ENCODE measurements around the gene PPP1R9A. TPM values are rescaled to one million over a fixed set of nuclear protein-coding genes. Genes with fewer than 3 reads are reported as not detected.

PPP1R9A gene
- total RNA-seq, result 13.3 and 19.9 TPM in 2 replicates

DNA sequence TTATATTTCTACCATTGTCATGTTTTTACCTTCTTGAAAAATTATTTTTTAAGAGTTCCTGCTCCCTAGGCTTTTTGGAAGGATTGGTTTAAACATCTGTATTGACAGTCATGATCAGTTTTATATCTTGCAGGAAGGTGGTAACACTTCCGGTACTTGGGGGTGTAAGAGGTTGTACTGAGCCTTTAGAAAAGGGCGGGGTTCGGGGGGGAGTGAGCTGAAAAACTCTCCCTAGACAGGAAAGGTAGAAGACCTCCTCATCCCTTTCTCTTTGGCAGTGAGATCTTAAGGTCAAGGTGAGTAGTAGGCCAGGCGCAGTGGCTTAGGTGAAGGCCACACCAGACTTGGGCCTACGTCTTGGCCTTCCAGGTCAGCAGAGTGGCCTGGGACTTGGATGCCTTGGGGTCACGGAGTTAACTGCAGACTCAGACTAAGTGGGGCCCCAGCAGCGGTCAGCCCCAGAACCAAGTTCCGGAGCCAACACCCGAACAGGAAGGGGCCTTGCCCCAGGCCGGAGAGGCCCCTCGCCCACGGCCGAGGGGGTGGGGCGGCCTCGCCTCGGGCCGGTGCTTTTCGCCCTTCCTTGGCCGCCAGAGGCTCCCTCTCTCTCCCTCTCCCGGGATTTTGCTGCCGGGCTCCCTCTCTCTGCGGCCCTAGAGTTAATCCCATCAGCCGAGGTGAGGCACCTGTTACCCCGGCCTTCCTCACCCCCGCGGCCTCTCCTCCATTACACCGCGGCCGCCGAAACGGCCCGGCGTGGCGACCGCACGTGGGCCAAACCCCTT, at the start of gene PPP1R9A:
Gene PPP1R9A, plus strand, starts transcription at position 569 of the 785 bp plus-strand sequence. CDS start 2,520 bp downstream, outside the sequence.
- H3K4me3 ChIP-seq (ENCODE audit: low read depth, low read length), result peak within 1 kb of the TSS; percentile 74
- H3K27me3 ChIP-seq (ENCODE audit: control insufficient read depth, insufficient read depth, low read length), result no peaks in the 10 kb centered on the region
- H3K36me3 ChIP-seq (ENCODE audit: control insufficient read depth, insufficient read depth, low read length), result no peaks in the 10 kb centered on the region
- TF ChIP-seq CTCF (IDR thresholded peaks at IDR 0.05; ENCODE audit: insufficient read depth, low read length, poor library complexity, severe bottlenecking), result peak; percentile 61
- no peak for DNase-seq (ENCODE audit: low read depth)

DNA sequence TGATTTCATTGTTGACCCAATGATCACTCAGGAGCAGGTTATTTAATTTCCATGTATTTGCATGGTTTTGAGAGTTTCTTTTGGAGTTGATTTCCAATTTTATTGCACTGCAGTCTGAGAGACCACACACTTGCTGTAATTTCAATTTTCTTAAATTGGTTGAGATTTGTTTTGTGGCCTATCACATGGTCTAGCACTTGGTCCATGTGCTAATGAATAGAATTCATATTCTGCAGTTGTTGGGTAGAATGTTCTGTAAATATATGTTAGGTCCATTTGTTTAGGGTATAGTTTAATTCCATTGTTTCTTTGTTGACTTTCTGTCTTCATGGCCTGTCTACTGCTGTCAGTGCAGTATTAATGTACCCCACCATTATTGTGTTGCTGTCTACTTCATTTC, 36.3 kb upstream of the PPP1R9A start:
- Histone ChIP-seq H3K4me3 (ENCODE audit: low read depth, low read length) (no peak overlapping the region), H3K36me3 (ENCODE audit: control insufficient read depth, insufficient read depth, low read length) (no peaks in the 10 kb centered on the region), H3K27me3 (ENCODE audit: control insufficient read depth, insufficient read depth, low read length) (no peaks in the 10 kb centered on the region)
- DNase-seq (ENCODE audit: low read depth), result no peak
- no peak for TF ChIP-seq CTCF (IDR thresholded peaks at IDR 0.05; ENCODE audit: insufficient read depth, low read length, poor library complexity, severe bottlenecking)

GRCh38 chr7:94873239-94873638, 34.2 kb upstream of the PPP1R9A start:
- no peak for DNase-seq (ENCODE audit: low read depth)
- H3K36me3 ChIP-seq (ENCODE audit: control insufficient read depth, insufficient read depth, low read length), result no peaks in the 10 kb centered on the region
- no peak for TF ChIP-seq CTCF (IDR thresholded peaks at IDR 0.05; ENCODE audit: insufficient read depth, low read length, poor library complexity, severe bottlenecking)
- no peak overlapping the region for H3K4me3 ChIP-seq (ENCODE audit: low read depth, low read length)
- no peaks in the 10 kb centered on the region for H3K27me3 ChIP-seq (ENCODE audit: control insufficient read depth, insufficient read depth, low read length)

GRCh38 chr7:94874036-94874785, 33.2 kb upstream of the PPP1R9A start:
- TF ChIP-seq CTCF (IDR thresholded peaks at IDR 0.05; ENCODE audit: insufficient read depth, low read length, poor library complexity, severe bottlenecking), result no peak
- no peak for DNase-seq (ENCODE audit: low read depth)
- no peak overlapping the region for H3K4me3 ChIP-seq (ENCODE audit: low read depth, low read length)
- H3K36me3 ChIP-seq (ENCODE audit: control insufficient read depth, insufficient read depth, low read length), result no peaks in the 10 kb centered on the region
- no peaks in the 10 kb centered on the region for H3K27me3 ChIP-seq (ENCODE audit: control insufficient read depth, insufficient read depth, low read length)

GRCh38 chr7:94875201-94875600, 32.2 kb upstream of the PPP1R9A start:
- Histone ChIP-seq H3K27me3 (ENCODE audit: control insufficient read depth, insufficient read depth, low read length) (no peaks in the 10 kb centered on the region), H3K36me3 (ENCODE audit: control insufficient read depth, insufficient read depth, low read length) (no peaks in the 10 kb centered on the region), H3K4me3 (ENCODE audit: low read depth, low read length) (no peak overlapping the region)
- TF ChIP-seq CTCF (IDR thresholded peaks at IDR 0.05; ENCODE audit: insufficient read depth, low read length, poor library complexity, severe bottlenecking), result no peak
- no peak for DNase-seq (ENCODE audit: low read depth)

Measured in kidney epithelial cell (primary cell).